ENCODE results near the gene FLOT1.
A peak's percentile ranks its signal among the peaks of the same experiment; 100 is the strongest.

FLOT1 gene

DNA sequence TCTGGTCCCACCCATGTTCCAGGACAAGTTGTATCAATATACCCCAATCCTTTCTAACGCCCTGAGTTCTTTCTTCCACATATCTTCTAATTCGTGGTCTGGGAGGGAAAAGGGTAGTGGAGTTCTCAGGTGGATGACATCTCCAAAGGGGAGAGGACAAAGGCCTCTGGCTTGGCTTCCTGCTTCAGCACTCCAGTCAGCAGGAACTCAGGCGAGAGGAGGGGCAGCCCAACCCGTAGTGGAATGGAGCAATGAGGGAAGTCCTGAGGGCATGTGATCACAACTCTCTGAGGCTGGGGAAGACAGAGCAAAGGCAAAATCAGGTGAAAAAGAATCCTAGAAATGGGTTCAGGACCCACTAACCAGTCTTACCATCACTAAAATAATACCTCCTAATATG lies 42.1 kb downstream of the FLOT1 start:
- no peak for DNase-seq (ENCODE audit: low spot score)

DNA sequence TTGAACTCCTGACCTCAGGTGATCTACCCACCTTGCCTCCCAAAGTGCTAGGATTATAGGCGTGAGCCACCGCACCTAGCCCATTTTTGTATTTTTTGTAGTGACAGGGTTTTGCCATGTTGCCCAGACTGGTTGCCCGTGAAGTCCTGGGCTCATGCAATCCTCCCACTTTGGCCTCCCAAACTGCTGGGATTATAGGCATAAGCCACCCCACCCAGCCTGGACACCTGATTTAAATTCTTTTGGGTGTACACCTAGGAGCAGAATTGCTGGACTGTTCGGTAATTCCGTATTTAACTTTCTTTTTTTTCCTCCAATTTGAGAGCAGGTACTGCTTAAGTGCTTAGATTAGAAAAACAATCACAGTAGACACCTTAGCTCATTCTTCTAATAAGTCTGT lies 46.1 kb downstream of the FLOT1 start:
- no peak for DNase-seq (ENCODE audit: low spot score)

DNA sequence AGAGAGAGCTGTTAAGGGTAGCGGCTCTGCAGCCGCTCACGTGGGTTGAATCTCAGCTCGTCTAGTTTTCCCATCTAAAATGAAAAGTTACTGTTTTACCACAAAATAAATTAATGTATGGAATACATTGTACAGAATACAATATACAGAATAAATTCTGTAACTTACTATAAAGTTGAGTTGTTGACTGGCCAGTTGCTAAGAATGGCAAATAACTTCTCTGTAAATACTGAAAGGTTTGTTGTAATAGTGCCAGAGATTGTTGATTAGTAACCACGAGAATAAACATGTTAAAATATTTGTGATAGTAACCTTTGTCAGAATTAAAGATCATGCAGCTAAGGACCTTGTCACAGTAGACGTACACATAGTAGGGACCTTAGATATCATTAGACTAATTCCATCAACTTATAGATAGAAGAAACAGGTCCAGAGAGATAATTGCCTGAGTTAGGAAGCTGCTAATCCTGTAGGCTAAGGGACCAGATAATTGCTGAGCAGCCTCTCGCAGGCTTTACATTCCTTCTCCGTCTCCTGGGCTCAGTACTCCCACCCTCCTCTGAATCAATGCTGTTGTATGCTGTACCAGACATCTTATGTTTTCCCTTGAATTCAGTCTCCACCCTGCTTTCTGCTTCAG lies 51.2 kb downstream of the FLOT1 start:
- DNase-seq (ENCODE audit: low spot score), result no peak

DNA sequence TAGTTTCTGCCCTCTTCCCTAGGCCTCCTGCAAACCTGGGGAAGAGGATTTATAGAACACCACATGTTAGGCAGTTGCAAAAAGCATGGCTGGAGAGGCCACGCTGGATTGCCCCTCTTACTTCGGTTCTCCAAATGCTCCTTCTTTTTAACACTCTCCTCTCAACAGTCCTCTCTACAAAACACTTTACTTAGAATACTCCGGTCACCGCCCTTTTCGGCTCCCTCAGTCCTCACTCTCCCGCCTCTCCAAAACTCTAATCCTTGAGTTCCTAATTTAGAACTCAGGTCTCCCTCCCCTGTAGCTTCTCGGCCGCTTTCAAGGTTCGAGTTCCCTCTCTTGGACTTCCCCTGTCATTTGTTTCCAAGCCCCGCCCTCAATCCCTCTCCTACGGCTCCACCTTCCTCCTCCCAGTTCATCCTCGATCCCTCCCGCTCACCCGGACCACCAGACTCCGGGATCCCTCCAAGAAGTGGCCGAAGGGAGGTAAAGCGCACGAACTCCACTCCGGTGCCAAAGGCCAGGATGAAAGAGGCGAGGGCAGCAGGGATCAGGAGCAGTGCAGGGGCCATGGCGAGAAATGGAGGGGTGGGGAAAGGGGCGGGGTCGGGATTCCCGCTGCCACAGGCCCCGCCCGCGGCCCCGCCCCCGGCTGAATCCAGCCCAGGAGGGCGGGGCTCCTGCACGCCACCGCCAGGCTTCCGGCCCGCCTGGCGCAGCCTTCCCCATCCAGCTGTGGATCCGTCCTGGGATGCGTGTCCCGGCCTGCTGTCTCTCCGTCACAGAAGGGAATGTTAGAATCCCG lies 51.9 kb downstream of the FLOT1 start, which contains the start of gene NRM:
TSS of gene NRM (minus strand) at position 582 of the 805 bp plus-strand sequence. CDS start at position 572, 10 bp downstream.
- peak; percentile 73 for DNase-seq (ENCODE audit: low spot score)

DNA sequence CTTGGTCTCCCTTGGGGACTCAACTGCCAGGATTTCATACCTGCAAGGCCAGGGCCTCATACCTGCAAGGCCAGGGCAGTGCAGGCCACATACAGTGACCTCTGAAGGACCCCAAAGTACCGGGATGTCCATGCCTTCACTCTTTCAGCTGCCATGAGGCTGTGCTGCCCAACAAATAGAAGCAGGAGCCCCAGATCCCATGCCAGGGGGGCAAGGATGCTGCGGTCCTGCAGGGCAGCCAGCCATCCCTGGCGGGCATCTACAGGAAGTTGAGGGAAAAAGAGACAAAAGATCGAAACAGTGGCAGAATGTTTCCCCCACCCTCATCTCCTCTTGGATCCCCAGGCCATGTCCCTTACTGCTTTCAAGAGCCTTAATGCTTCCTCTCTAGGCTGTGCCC lies 52.5 kb downstream of the FLOT1 start:
- DNase-seq (ENCODE audit: low spot score), result no peak

DNA sequence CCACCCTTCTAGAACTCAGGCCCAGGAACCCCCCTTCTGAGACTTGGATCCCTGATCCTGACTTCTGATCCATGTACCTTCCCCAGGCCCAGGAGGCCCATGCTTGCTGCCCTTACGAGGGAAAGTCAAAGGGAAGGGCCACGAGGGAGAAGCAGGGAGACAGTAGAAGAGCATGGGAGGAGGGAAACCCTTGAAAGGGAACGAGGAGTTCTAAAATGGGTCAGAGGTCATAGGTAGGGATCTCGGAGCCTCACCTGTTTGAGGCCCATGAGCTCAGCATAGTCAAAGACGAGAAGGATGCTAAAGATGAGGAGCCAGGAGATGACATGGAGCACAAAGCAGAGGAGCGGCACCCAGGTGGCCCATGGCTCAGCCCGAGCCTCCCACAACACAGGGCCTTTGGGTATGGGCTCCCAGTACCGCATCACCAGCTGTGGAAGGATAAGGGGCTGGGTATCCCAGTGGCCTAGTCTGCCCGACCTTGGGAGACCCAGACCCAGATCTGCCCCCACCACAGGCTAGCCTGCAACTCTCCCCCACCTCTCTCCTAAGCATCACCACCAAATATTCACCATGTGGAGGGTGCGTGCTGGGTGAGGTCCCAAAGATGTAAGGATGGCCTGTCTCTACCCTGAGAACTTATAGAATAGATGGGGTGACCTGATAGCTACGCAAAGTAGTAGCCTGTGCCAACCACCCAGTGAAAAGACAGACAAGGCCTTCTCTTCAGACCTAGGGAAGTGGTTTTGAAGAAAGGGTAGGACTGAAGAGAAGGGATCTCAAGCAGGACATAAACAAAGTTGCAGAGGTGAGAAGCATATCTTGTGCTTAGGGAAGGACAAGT lies 53.2 kb downstream of the FLOT1 start:
- no peak for DNase-seq (ENCODE audit: low spot score)

DNA sequence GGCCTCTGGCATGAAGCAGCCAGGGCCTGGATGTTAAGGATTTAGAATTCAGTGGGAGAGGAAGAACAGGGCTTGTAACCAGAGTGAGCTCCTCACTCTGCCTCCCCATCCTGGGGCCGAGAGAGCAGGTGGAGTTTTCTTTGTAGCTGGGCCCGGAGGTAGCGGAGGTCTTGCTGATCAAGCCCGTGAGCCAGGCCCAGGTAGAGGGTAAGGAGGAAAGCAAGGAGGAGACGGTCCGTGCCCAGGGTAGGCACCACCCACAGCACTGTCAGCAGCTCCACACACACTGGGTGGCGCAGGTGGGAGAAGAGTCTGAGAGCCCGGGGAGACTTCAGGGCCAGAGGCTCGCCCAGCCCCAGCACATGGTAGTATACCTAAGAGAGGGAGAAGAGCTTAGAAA lies 53.9 kb downstream of the FLOT1 start:
- DNase-seq (ENCODE audit: low spot score), result no peak

DNA sequence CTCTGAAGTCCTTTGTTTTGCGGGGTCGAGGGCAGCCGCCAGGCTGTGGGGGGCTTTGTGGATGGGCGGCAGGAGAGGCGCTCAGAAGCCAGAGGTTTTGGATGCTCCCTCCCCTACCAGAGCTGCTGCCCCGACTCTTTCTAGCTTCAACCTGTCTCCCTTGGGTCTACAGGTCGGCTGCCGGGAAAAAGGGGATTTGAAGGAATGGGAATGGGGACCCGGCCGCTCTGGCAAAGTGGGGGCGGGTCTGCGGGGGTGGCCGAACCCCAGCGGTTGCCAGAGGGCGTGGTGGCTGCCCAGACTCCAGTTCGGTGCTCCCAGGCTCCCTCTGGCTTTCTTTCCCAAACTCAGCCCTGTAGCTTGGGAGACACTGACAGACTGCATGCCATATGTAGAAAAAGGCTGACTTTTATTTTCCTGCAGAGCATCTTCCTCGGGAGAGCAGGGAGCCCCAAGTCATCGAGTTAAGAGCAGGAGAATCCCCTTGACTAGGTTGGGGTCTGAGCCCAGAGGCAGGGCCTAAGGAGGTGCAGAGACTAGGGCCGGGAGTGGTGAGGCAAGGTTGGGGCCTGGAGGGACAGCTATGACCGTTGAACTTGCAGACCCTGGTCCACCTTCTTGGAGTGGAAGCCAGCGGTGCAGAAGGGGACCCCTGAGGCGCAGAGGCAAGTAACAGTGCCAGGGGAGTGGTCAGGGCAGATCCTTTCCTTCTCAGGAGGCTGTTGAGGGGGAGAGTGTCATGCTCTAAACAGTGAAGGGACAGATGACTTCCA lies 54.6 kb downstream of the FLOT1 start:
- DNase-seq (ENCODE audit: low spot score), result no peak

DNA sequence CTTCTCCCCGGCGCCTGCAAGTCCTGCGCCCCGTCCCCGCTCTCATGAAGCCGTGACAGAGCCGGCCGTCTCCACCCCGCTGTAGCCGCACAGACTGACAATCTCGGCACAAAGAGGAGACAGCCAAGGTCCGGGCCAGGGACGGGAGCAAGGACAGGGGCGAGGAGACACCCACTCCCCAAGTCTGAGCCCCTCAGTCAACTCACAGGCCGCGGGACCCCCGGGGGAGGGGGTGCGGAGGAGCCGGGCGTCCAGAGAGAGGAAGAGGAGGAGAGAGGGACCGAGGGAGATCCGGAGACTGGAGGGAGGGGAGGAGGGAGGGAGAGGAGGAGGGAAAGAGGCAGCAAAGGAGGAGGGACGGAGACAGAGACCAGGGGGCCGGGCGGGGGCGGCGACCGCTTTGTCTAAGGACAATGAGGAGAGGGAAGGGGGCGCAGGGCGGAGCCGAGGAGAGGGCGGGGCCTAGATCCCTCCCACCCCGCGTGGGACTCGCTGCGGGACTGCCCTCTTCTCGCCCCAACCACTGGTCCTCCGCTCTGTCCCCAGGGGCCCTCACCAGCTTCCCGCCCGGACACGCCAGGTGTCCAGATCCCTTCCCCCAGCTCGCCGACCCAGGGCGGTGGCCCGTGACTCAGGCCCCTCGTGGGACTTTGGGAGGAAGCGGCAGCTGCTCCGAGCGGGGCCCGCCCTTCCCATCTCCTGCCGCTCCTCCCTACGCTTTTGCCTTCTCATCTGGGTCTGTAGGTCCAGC lies 55.4 kb downstream of the FLOT1 start:
- DNase-seq (ENCODE audit: low spot score), result no peak

DNA sequence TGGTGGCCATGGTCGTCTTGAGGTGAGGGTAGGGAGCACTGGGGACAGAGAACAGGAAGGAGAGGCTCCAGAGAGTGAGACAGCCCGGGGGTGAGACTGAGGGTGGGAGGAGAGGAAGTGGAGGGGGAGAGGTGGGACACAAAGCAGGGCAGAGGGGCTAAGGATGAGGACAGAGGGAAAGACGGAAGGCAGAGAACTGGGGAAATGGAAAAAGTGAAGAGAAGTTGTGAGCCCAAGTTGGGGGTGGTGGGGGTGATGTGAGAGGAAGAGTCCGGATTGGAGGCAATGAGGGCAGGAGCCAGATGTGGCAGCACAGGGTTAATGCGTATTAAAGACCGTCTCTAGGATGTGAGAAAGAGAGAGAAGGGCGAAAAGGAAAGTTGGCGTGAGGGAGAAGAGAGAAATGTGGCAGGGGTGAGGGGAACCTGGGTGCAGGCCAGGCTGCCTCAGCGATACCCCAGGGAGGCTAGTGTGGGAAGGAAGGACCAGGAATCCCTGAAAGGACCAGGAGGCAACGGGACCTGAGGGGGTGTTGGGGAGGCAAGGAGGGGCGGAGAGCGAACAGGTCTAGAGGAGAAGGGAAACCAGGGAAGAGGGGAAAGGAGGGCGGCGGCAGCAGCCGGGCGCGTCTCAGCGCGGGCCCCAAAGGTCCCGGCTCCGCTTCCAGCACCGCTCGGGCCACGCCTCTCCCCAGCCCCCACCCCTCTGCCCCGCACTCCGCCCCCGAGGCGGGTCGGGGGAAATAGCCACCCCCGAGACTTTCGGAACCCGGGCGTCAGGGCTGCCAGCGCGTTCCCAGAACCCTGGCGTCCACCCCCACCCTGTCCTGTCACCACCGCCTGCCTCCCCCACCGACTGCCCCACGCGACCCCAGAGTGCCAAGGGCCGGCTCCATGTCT lies 56.2 kb downstream of the FLOT1 start, which contains the start of gene PPP1R18:
TSS of gene PPP1R18 (minus strand) at position 637 of the 899 bp plus-strand sequence. CDS start at position 10, 627 bp downstream.
- DNase-seq (ENCODE audit: low spot score), result no peak

DNA sequence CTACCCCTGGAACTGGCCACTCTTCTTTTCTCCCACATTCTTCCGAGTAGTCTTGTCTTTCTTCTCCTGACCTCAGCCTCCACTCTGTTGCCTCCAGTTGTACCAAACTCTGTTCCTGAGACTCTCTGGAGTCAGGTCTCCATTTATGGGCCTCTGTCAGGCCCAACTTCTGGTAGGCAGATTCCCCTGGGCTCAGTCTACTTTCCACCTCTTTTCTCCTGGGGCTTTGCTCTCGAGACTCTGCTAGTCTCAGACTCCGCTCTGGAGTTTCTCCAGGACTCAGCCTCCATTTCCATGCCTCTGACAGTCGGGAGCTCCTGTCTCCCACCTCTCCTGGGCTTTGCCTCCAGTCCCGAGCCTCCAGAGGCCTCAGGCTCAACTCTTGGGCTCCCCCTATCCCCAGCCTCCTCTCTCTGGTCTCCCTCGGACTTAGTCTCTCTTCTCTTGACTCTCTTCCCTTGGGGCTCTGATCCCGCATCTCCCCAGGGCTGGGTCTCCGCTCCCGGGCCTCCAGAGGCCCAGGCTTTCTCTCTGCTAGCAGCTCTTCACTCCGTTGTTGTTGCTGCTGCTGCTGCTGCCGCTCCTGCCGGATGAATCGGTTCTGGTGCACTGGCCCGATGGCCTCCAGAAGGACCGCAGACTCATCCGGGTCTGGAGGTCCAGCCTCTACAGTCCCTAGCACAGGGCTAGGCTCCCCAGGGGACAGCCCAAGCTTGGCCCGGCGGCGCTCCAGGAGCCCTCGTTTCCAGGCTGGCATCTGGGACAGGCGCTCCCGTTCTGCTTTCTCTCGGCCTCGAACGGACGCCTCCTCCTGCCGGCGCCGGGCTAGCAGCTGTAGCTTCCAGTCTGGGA lies 57.1 kb downstream of the FLOT1 start:
- no peak for DNase-seq (ENCODE audit: low spot score)

DNA sequence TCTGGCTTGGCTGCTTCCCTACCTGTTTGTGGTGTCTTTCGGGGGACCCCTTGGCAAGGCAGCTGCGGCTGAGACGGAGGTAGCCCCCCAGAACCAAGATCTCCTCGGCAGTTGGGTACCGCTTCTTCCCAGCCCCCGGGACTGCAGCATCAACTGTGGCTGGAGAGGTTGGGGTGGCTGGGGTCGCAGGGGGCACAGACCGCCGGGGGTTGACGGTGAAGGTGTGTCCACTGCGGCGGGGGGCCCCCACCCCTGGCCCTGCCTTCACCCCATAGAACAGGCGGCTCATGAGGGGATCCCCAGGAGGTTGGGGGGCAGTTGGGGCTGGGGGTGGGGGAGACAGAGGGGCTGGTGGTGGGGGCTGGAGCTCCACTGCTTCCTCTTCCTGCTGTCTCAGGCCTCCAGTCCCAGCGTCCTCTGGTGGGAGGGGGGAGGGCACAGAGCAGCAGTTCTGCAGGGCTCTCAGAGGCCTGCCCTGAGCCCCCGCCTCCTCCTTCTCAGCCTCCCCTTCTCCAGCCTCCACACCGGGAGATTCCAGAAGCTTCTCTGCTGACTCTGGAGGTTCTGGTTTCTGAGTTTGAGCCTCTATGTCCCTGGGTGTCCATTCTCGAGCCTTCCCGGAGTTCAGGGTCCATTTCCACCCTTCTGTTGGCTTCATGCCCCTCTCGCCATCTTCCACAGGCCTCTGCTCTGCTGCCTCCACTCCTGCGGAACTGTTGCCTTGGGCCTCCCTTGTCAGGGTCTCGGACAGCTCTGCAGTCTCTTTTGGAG lies 57.9 kb downstream of the FLOT1 start:
- DNase-seq (ENCODE audit: low spot score), result no peak

DNA sequence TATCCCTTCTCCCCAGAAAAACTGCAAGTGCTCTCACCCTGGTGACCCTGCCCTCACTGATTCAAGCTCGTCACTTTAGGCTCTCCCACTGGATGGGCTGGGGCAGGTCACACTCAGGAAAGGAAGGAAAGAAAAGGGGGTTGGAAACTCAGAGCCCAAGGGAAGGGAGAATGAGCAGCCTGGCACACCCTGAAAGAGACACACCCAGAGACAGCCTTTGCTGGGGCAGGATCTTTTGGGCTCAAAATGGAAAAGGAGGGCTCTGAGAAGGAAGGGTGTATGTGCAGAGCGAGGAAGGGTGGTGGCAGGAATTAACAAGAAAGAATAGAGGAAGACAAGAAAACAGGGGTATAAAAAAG lies 58.5 kb downstream of the FLOT1 start:
- no peak for DNase-seq (ENCODE audit: low spot score)

DNA sequence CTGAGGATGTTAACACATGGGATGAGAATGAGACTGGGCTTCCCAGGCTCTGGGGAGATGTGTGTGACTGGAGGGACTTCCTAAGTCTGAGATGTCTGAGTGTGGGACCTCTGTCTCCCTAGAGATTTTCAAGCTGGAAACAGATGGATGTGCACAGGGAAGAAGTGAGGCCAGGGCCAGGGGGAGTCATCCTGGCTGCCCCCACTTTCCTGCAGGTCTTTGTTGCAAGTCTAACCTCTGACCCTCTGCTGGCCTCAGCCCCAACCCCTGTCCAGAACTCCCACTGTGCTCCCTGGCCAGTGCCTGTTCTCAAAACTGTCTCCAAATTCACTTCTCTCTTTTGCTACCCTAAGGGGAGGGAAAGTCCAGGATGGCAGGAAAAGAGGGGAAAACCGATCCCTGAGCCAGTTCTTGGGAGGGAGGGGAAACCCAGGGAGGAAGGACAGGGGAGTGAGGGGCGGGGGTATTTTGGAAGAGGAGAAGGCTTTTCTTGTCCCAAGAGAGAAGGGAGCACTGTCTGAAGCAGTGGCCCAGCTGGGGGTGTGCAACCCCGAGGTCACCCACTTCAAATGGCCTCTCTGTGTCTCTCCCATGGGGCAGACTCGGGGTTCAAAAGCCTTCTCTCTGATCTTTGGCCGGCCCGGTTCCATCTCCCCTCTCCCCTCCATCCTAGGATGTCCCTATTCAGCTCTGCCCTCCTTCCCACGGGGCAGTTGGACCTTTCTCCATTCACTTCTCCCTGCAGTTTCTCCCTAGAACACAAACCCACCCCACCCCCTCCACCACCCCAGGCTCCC lies 59.1 kb downstream of the FLOT1 start:
- no peak for DNase-seq (ENCODE audit: low spot score)

DNA sequence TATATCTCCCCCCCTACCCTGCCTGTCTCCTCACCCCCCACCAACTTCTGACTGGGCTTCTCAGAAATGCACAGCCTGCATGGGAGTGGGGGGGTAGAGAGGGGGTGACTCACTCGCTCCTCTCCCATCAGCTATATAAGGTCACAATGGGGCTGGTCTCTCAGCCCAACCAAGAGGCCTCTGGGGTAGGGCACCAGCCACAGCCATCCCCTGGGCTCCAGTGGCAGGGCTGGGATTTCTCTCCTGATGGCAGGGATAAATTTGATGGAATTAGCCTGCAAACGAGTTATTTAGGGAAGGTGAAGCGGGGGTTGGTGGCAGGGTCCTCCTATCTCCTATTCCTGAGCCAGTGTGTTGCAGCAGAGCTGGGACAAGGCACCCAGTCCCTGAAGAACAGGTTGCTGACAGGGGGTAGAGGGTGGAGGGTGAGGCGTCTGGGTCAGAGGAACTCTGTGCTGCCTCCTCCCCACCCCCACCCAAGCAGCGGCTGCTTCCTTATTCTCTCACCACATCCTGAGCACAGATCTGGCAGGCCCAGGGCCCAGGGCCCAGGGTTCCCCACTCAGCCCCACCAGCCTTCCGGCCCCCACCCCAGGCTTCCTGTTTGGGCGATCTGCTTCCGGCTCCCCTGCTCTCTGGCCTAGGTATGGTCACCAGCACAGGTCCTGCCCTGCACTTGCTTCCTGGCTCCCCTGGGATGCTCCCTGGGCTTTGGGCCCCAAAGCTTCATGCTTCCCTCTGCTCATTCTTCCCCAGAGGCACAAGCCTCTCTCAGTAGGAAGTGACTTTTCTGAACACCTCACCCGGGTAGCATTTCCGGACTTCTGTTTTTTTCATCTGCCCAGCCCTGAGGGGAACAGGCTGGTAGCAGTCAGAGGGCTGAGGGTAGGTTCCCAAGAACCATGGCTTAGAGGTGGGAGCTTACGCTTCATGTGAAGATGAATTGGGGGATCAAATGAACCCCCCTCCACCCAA lies 60.1 kb downstream of the FLOT1 start:
- no peak for DNase-seq (ENCODE audit: low spot score)

DNA sequence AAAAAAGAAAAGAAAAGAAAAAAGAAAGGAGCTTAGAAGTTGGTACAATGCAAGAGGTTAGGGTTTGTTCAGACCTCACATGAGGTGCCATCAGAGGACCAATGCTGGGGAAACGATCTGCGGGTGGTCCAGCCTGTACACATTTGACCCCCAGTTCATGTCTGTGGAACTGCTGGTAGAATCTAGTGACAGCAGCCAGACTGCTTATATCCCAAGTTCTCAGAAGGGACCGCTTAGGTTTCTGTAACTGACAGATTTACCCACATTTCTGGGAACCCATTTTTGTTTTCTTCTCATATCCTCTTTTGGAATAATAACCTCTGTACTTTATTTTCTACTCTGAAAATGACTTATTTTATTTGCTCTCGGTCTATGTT lies 60.7 kb downstream of the FLOT1 start:
- no peak for DNase-seq (ENCODE audit: low spot score)
